Measurements from ENCODE around the gene CLBA1. TPM values are rescaled to one million over a fixed set of nuclear protein-coding genes. Genes with fewer than 3 reads are reported as not detected.

CLBA1 gene
- total RNA-seq, 1 donor = 6.9 TPM

GRCh38 chr14:105010106-105010505 is 24.5 kb downstream of the CLBA1 start:
- no peak for TF ChIP-seq CTCF (IDR thresholded peaks at IDR 0.05; ENCODE audit: insufficient read depth, low read depth, low read length)
- no peak for DNase-seq (ENCODE audit: low read depth)
- no peak overlapping the region for H3K4me3 ChIP-seq (ENCODE audit: low read depth, low read length)

GRCh38 chr14:105010891-105011291 is 25.3 kb downstream of the CLBA1 start:
- peak; percentile 64 for DNase-seq (ENCODE audit: low read depth)
- TF ChIP-seq CTCF (IDR thresholded peaks at IDR 0.05; ENCODE audit: insufficient read depth, low read depth, low read length) = no peak
- H3K4me3 ChIP-seq (ENCODE audit: low read depth, low read length) = no peak overlapping the region

DNA sequence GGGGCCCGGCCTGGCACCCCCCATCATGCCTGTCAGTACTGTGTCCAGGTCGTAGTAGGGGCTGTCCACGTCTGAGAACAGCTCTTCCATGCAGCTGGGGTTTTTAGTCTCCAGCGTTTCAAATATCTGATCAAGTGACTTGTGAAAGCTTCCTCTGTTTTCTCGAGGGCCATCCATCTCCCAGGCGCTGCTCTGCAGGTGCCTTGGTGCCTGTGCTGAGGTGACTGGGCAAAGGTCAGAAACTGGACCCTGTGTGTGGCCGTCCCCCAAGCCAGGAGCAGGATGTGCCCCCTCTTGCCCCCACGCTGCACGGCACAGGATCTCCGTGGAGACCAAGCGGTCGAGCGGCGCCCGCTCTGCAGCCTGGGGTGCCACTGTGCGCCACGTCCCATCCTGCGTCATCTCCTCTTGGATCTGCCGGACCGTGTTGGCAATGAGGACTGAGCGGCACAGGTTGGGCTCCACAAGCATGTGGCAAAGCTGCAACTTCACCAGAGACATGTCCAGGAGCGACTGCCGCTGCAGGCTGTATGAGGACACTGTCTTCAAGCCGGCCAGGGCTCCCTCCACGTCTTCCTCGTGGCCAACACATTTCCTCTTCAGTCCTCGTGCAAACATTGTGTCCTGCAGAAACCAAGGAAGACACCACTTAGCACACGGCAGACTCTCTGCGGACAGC is 25.9 kb downstream of the CLBA1 start:
- H3K4me3 ChIP-seq (ENCODE audit: low read depth, low read length) = no peak overlapping the region
- TF ChIP-seq CTCF (IDR thresholded peaks at IDR 0.05; ENCODE audit: insufficient read depth, low read depth, low read length) = no peak
- DNase-seq (ENCODE audit: low read depth) = no peak

- H3K4me3 ChIP-seq (ENCODE audit: low read depth, low read length) = no peak overlapping the region
- DNase-seq (ENCODE audit: low read depth) = no peak
- TF ChIP-seq CTCF (IDR thresholded peaks at IDR 0.05; ENCODE audit: insufficient read depth, low read depth, low read length) = no peak
These were observed 26.8 kb downstream of the CLBA1 start for GRCh38 chr14:105012171-105012985.

DNA sequence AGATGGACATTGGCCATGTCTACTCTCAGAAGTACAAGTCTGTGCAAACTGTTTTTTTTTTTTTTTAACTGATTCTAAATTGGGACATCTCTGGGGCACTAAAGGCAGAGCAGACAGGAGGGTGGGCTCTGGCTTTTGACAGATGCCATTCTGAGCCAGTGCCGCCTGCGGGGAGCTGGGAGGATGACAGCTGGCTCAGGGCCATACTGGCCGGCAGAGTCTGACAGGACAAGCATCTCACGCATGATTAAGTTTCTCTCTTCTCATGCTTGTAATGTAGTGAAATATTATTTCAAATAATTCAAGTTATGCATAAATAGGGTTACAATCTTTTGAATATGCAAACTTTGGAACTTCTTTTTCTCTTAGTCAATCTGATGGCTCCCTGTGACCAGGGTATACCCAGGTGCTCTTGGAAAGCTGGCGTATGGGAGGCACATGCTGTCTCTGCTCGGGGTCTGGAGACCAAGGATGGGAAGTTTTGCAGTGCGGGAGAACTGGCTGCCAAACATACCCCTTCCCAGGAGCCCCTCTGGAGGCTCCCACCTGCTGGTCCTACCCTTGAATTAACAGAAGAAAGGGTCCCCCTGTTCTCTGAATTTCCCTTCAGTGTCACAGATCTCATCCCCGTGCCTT is 27.7 kb downstream of the CLBA1 start:
- H3K4me3 ChIP-seq (ENCODE audit: low read depth, low read length) = no peak overlapping the region
- DNase-seq (ENCODE audit: low read depth) = no peak
- no peak for TF ChIP-seq CTCF (IDR thresholded peaks at IDR 0.05; ENCODE audit: insufficient read depth, low read depth, low read length)

GRCh38 chr14:105014032-105014431 is 28.4 kb downstream of the CLBA1 start:
- H3K4me3 ChIP-seq (ENCODE audit: low read depth, low read length) = no peak overlapping the region

More at GRCh38 chr14:105014032-105014431, 28.4 kb downstream of the CLBA1 start:
- no peak for DNase-seq (ENCODE audit: low read depth)
- no peak for TF ChIP-seq CTCF (IDR thresholded peaks at IDR 0.05; ENCODE audit: insufficient read depth, low read depth, low read length)
